ENCODE measurements around the gene NTHL1.
A peak's percentile ranks its signal among the peaks of the same experiment; 100 is the strongest.

NTHL1 gene

DNA sequence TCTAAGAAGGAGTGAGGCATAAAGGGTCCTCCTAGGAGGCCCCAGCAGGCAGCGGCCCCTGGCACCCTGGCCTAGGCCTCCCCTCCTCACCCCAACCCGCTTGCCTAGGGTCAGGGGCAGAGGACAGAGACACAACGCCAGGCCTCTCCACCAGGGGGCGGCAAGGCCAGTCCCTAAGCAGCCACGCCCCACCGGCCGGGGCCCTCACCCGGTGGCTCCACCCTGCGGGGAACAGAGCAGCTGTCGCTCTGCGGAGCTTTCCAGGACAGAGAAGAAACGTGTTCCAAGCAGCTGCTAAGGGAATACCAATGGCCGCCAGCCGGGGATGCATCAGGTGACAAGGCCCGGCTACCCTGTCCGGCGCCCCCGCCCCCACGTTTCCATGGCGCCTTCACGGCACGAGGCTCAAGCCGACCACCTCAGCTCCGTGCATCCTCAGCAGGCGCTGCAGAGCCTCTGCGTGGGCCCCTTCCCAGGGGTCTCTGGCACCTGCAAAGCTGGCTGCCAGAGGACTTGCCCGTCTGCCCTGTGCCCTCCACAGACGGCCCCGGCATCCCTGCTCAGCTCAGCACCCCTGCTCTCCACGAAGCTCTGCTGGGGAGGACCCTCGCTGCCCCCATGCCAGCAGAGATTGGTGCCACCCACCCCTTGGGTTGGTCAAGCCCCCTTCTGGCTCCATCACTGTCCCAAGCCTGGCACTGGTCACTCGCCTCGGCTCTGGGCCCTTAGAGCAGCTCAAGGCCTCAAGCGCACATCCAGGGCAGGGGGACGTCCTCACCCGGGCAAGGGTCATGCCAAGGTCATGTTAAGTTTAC lies 43.6 kb downstream of the NTHL1 start:
- DNase-seq (ENCODE audit: low read depth): no peak
- TF ChIP-seq, protein P1, sequence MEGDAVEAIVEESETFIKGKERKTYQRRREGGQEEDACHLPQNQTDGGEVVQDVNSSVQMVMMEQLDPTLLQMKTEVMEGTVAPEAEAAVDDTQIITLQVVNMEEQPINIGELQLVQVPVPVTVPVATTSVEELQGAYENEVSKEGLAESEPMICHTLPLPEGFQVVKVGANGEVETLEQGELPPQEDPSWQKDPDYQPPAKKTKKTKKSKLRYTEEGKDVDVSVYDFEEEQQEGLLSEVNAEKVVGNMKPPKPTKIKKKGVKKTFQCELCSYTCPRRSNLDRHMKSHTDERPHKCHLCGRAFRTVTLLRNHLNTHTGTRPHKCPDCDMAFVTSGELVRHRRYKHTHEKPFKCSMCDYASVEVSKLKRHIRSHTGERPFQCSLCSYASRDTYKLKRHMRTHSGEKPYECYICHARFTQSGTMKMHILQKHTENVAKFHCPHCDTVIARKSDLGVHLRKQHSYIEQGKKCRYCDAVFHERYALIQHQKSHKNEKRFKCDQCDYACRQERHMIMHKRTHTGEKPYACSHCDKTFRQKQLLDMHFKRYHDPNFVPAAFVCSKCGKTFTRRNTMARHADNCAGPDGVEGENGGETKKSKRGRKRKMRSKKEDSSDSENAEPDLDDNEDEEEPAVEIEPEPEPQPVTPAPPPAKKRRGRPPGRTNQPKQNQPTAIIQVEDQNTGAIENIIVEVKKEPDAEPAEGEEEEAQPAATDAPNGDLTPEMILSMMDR (IDR thresholded peaks at IDR 0.05; ENCODE audit: control insufficient read depth, insufficient read depth, low read depth, low read length, missing control alignments): peak; percentile 91
- H3K4me3 ChIP-seq (ENCODE audit: control insufficient read depth, low read depth, low read length): no peak overlapping the region

DNA sequence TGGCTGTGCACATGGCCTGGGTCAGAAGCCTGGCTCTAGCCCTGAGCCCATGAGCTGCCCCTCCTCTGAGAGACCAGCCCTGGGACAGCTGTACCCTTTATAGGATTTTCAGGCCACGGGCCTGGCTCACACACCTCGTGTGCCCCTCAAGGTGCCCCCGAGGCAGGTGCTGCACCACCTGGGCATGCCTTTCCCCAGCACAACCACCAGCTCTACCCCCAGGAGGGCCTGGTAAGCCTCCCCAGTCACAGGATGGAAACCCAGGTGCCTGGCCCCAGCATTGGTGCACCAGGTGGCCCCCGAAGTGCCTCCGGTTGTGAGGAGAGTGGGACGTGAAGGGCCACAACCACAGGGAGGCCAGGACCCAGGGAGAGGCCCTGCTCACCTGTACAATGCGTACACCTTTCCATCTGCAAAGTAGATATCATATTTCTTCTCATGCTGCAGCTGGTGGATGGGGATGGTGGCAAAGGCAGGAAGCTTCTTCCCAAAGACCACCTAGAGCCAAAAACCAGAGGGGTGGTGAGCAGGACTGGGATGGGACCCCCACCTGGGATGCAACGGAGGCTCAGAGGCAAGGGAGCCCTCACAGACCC lies 44.3 kb downstream of the NTHL1 start:
- no peak for DNase-seq (ENCODE audit: low read depth)
- H3K4me3 ChIP-seq (ENCODE audit: control insufficient read depth, low read depth, low read length): no peak overlapping the region
- TF ChIP-seq, protein P1 (IDR thresholded peaks at IDR 0.05; ENCODE audit: control insufficient read depth, insufficient read depth, low read depth, low read length, missing control alignments): no peak

DNA sequence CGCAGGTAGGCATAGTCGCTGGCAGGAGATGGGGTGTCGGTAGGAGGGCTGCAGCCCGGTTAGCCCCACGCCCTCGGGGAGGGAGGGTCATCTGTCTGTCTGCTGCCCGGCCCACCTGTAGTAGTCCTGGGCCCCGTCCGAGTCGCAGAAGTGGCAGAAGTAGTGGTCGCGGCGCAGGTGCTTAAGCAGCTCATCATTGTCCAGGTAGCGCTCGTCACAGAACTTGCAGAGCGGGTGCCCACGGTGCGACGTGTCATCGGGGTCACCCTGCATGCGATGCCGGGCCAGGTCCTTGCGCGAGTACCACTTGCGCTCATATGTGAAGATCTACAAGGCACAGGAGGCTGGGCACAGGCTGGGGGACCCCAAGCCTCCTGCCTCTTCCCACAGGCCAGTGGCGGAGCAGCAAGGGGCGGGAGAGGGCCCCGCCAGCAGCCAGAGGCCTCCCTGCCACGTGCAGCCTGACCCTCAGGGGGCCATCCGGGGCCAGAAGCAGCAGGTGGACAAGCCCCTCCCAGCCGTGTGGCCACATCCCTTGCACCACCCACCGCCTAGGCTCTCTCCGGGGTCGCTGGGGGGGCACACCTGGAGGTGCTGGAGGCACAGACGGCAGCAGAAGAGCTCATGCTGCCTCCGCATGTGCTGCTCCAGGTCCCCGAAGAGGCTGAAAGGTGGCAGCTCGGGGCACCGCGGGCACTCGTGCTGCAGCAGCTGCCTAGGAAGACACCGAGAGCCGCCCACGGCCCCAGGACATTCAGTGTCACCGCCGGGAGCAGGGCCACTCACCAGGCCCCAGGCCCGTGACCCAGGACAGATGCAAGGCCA lies 45.0 kb downstream of the NTHL1 start:
- no peak for DNase-seq (ENCODE audit: low read depth)
- no peak overlapping the region for H3K4me3 ChIP-seq (ENCODE audit: control insufficient read depth, low read depth, low read length)
- TF ChIP-seq, protein P1 (IDR thresholded peaks at IDR 0.05; ENCODE audit: control insufficient read depth, insufficient read depth, low read depth, low read length, missing control alignments): no peak

DNA sequence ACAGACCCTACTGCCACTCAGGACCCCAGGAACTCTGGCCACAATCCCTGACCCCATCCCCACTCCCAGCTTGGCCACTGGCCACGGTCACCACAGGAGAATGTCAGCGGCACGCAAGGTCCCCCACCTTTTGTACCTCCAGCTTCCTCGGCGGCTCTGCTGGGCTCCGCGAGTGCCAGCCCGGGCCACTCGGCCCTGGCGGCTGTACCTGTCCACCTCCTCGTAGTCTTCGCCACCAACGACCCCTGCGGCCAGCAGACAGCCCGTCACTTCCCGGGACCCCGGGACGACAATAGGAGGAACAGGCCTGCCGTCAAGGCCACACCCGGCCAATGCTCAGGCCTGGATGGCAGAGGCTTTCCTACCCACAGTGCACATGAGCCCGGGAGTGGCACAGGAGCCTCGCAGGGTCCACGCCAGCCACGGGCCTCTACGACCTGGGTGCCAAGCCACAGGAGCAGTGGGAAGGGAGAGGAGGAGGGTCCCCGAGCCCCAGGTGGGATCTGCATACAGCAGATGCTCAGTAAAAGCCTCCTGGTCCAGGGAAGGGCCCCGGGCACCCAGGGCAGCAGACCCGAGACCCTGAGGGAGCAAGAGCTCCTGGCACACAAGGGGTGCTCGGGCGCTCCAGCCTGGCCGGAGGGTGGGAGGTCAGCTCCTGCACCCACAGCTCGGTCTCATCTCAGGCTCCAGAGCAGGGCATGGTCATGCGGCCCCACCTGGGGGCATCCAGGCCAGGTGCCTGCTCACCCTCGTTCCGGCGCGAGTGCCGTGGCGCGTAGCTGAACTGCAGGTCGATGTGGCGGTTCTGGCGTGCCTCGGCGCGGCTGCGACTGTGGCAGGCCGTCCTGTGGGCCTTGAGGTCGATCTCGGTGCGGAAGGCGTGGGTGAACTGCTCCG lies 45.9 kb downstream of the NTHL1 start:
- no peak overlapping the region for H3K4me3 ChIP-seq (ENCODE audit: control insufficient read depth, low read depth, low read length)
- DNase-seq (ENCODE audit: low read depth): no peak
- TF ChIP-seq, protein P1 (IDR thresholded peaks at IDR 0.05; ENCODE audit: control insufficient read depth, insufficient read depth, low read depth, low read length, missing control alignments): no peak

DNA sequence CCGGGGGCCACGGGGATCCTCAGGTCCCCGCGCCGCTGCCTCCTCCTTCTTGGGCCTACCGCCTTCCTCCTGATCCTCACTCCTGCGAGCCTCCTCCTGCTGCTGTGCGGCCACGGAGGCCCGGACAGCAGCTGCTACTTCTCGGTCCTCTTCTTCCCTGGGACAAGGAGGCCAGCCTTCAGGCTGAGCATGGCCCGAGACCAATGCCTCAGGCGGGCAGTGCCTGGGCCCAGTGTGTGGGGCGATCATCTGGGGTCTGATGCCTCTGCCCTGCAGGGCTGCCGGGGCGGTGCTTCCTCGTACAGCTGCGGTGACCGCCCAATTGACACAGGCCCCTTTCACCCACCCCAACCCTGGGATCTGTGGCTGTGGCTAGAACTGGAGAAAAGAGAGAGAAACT lies 46.6 kb downstream of the NTHL1 start:
- TF ChIP-seq, protein P1 (IDR thresholded peaks at IDR 0.05; ENCODE audit: control insufficient read depth, insufficient read depth, low read depth, low read length, missing control alignments): no peak
- DNase-seq (ENCODE audit: low read depth): no peak
- H3K4me3 ChIP-seq (ENCODE audit: control insufficient read depth, low read depth, low read length): no peak overlapping the region
